Chondrocyte (in vitro differentiated cells): ENCODE results near the gene ECE1. TPM values are rescaled to one million over a fixed set of nuclear protein-coding genes. Genes with fewer than 3 reads are reported as not detected.
A peak's percentile ranks its signal among the peaks of the same experiment; 100 is the strongest.
"Not testable (repeated sequence)": the region's sequence is repeated elsewhere in the genome, so short reads cannot be mapped to it uniquely, and the experiment has no call there.

ENCODE experiments used
- DNase-seq: peaks from one replicate; pipeline ENCODE4 v3.0.0; 2021; ENCODE audit warnings: mixed read lengths, low spot score
- H3K27ac Mint-ChIP-seq: one replicate; pipeline ENCODE4 v1.8.0; 2021; ENCODE audit warnings: mild to moderate bottlenecking, moderate library complexity, mixed read lengths; ENCODE audit not compliant: unreplicated experiment
- H3K27me3 Mint-ChIP-seq: 2 replicates; pipeline ENCODE4 v1.8.0; 2021; ENCODE audit warnings: low read depth, mixed read lengths
- H3K36me3 Mint-ChIP-seq: 2 replicates; pipeline ENCODE4 v1.8.0; 2021; ENCODE audit warnings: low read depth, mixed read lengths
- H3K4me1 Mint-ChIP-seq: 2 replicates; pipeline ENCODE4 v1.8.0; 2021; ENCODE audit warnings: low read depth, mild to moderate bottlenecking, mixed read lengths
- H3K4me3 Mint-ChIP-seq: one replicate; pipeline ENCODE4 v1.8.0; 2021; ENCODE audit warnings: mild to moderate bottlenecking, moderate library complexity, mixed read lengths; ENCODE audit not compliant: unreplicated experiment
- H3K9me3 Mint-ChIP-seq: 2 replicates; pipeline ENCODE4 v1.8.0; 2021; ENCODE audit warnings: low read depth, mixed read lengths
- total RNA-seq: library from RNA; stranded (reverse); gene quantifications from 3 replicates; pipeline ENCODE4 v1.2.1, GENCODE V29; 2021
- TF ChIP-seq, protein P1 (sequence below): fragments of 200-600 bp; sonication (generic); IDR thresholded peaks from 2 replicates; pipeline ENCODE4 v1.5.0; 2021; ENCODE audit warnings: antibody characterized with exemption, mild to moderate bottlenecking, moderate library complexity

ECE1 gene
- total RNA-seq, 1 donor from 2014 or later: 98.5 TPM

DNA sequence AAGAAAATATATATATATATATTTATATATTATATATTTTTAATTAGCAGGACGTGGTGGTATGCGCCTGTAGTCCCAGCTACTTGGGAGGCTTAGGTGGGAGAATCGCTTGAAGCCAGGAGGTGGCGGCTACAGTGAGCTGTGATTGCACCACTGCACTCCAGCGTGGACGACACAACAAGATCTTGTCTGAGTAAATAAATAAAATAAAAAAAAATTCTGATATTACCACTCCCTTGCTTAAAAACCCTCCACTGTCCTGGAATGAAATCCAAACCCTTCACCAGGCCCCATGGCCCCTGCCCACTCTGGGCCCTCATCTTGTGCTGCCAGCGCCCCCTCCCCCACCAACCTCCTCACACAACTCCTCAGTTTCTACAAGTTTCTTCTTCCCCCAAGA lies 1.7 kb upstream of the ECE1 start:
- Mint-ChIP-seq H3K9me3 (no peaks in the 10 kb centered on the region), H3K27me3 (no peaks in the 10 kb centered on the region), H3K36me3 (no peaks in the 10 kb centered on the region), H3K4me1 (peaks cover 62% of the 10 kb centered on the region), H3K27ac (no peak overlapping the region), H3K4me3 (no peak overlapping the region)
- TF ChIP-seq, protein P1, sequence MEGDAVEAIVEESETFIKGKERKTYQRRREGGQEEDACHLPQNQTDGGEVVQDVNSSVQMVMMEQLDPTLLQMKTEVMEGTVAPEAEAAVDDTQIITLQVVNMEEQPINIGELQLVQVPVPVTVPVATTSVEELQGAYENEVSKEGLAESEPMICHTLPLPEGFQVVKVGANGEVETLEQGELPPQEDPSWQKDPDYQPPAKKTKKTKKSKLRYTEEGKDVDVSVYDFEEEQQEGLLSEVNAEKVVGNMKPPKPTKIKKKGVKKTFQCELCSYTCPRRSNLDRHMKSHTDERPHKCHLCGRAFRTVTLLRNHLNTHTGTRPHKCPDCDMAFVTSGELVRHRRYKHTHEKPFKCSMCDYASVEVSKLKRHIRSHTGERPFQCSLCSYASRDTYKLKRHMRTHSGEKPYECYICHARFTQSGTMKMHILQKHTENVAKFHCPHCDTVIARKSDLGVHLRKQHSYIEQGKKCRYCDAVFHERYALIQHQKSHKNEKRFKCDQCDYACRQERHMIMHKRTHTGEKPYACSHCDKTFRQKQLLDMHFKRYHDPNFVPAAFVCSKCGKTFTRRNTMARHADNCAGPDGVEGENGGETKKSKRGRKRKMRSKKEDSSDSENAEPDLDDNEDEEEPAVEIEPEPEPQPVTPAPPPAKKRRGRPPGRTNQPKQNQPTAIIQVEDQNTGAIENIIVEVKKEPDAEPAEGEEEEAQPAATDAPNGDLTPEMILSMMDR: no peak
- no peak for DNase-seq

DNA sequence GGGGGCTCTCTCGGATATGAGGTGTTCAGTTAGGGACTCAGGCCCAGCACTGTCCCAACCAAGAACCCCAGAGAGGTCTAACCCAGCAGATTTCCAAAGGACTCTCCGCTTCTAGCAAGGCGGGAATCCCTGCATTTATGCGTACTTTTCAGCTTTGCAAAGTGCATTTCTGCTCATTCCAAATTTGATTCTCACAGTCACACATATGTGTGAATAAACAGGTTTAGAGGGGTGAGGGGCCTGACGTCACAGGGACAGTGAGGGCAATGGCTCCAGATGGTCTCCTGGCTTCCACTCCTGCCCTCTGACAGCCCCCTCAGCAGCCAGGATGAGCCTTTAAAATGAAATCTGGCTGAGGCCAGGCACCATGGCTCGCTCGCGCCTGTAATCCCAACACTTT lies 921 bp upstream of the ECE1 start:
- H3K27me3 Mint-ChIP-seq: no peaks in the 10 kb centered on the region
- peak overlapping the region; percentile 71 for H3K4me3 Mint-ChIP-seq
- TF ChIP-seq, protein P1: no peak
- no peaks in the 10 kb centered on the region for H3K9me3 Mint-ChIP-seq
- H3K4me1 Mint-ChIP-seq: peaks cover 61% of the 10 kb centered on the region
- H3K27ac Mint-ChIP-seq: peak overlapping the region; percentile 77
- DNase-seq: no peak
- H3K36me3 Mint-ChIP-seq: no peaks in the 10 kb centered on the region

DNA sequence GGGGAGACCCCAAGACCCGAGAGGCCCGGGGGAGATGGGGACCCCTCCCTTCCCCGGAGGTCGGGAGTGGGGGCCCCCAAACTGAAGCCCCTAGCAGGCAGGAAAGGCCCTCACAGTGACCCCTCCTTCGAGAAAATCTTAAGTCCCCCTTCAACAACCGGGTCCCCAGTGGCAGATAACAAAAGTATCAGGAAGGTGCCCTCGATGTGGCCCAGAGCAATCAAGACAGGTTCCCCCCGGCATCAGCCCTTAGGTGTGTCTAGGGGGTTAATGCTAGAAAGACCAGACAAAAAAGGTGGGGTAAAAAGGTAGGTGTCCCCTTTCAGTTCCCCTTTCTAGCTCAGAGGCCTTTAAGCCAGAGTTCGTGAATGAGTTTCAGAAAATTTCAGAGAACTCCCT lies 282 bp upstream of the ECE1 start:
- H3K27ac Mint-ChIP-seq: peak overlapping the region; percentile 77

DNA sequence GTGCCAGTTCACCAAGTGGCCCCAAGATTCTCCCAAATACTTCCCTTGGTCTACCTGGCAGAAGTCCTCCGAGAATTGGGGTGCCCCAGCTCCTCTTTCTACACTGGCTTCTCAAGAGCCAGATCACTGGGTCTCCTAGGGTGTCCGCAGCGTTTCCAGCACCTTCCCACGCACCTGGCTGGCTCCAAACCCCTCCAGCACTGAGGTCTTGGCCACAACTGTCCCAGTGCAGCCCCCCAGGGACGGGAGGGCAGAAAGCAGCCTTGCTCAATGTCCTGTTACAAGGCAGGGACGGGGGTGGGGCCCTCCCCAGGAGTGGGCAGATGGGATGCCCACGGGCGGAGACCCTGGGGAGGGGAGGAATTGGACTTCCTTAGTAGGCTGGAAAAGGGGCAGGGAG lies 1.1 kb downstream of the ECE1 start:
- H3K4me3 Mint-ChIP-seq: peak overlapping the region; percentile 83
- DNase-seq: no peak
- H3K36me3 Mint-ChIP-seq: no peaks in the 10 kb centered on the region
- H3K27ac Mint-ChIP-seq: no peak overlapping the region
- H3K4me1 Mint-ChIP-seq: peaks cover 48% of the 10 kb centered on the region
- no peaks in the 10 kb centered on the region for H3K27me3 Mint-ChIP-seq
- TF ChIP-seq, protein P1: no peak
- H3K9me3 Mint-ChIP-seq: no peaks in the 10 kb centered on the region

More for the DNA sequence above, 282 bp upstream of the ECE1 start:
- Mint-ChIP-seq H3K27me3 (no peaks in the 10 kb centered on the region), H3K36me3 (no peaks in the 10 kb centered on the region), H3K4me3 (peak overlapping the region; percentile 71), H3K4me1 (peaks cover 55% of the 10 kb centered on the region), H3K9me3 (no peaks in the 10 kb centered on the region)
- TF ChIP-seq, protein P1: no peak
- DNase-seq: no peak

DNA sequence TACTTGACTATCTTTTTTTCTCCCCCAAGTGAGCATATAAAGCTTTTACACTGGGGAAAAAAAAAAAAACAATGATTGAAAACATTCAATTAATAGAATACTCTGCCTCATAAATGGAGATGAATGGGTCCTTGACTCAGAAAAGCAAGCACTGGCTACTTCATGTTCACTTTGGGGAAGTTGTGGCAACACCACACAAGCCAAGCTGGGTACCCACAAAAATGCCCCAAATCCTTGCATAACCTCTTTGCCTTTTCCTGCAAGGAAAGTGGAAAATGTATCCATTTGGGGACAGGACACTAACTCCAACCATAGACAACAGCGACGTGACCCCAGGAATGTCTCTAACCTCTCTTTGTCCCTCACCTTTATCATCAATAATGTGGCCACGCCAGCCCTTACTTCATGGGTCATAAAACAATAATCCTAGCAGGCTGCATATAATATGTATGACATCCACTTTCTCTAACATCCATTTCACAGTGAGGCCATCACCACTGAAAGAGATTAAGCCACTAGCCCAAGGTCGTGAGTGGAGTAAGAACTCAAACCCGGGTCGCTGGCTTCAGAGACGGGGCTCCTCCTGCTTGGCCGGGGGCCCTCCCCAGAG lies 2.3 kb downstream of the ECE1 start:
- Mint-ChIP-seq H3K27ac (no peak overlapping the region), H3K36me3 (no peaks in the 10 kb centered on the region), H3K9me3 (no peaks in the 10 kb centered on the region), H3K27me3 (no peaks in the 10 kb centered on the region), H3K4me3 (no peak overlapping the region), H3K4me1 (peaks cover 37% of the 10 kb centered on the region)
- no peak for DNase-seq
- TF ChIP-seq, protein P1: no peak

DNA sequence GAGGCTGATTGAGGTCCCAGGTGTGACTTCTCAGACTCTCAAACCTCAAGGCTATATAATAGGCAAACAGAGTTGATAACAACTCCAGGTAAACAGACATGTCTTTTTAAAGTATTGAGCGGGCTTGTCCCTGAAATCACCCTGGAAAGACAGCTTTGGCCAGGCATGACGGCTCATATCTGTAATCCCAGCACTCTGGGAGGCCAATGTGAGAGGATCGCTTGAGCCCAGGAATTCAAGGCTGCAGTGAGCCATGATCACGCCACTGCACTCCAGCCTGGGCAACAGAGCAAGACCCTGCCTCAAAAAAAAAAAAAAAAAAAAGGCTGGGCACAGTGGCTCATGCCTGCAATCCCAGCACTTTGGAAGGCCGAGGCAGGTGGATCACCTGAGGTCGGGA lies 4.9 kb downstream of the ECE1 start:
- H3K36me3 Mint-ChIP-seq, H3K4me3 Mint-ChIP-seq, H3K9me3 Mint-ChIP-seq, H3K27me3 Mint-ChIP-seq, H3K27ac Mint-ChIP-seq, DNase-seq: not testable (repeated sequence)
- H3K4me1 Mint-ChIP-seq: peaks cover 32% of the 10 kb centered on the region
